ENCODE data around the gene ISCU.

DNA sequence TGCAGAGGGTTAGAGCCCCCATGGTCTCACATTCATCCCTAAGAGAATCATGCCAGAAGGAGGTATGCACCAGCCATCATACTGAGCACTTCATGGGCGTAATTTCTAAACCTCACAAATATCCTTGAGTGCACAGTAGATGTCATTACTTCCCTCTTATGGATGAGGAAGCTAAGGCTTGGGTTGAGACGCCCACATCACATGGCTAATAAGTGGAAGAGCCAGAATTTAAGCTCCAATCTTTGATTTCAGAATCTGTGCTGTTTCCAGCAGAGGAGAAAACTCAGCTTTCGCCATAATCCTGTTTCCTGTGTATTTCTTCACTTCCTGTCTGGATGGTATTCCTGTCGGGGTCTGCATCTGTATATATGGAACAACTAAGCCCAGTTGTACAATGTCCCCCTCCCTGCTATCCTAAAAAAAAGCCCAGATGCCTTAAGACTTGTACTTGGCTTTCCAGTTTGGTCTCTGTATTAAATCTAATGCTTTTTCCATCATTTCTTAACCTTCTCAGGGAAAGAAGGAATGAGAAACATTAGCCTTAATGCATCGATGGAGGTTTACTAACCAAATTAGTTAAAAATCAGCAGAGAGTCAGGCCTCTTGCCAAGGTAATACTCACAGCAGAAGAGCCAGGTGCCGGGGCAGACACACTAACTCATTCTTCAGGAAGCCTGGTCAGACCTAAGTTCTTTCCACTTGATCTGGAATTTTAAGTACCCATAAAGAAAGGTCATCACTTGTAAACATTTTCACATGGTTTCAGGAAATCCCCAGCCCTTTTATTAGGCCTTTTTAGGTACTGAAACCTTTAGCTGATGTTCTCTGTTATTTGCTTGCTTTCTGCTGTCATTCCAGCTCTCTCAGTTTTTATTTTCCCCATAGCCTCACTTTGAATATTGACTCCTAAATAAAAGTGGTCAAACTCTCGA, 5.3 kb downstream of the ISCU start:
- TF ChIP-seq, protein P1, sequence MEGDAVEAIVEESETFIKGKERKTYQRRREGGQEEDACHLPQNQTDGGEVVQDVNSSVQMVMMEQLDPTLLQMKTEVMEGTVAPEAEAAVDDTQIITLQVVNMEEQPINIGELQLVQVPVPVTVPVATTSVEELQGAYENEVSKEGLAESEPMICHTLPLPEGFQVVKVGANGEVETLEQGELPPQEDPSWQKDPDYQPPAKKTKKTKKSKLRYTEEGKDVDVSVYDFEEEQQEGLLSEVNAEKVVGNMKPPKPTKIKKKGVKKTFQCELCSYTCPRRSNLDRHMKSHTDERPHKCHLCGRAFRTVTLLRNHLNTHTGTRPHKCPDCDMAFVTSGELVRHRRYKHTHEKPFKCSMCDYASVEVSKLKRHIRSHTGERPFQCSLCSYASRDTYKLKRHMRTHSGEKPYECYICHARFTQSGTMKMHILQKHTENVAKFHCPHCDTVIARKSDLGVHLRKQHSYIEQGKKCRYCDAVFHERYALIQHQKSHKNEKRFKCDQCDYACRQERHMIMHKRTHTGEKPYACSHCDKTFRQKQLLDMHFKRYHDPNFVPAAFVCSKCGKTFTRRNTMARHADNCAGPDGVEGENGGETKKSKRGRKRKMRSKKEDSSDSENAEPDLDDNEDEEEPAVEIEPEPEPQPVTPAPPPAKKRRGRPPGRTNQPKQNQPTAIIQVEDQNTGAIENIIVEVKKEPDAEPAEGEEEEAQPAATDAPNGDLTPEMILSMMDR (IDR thresholded peaks at IDR 0.05), result no peak
- TF ChIP-seq POLR2A (IDR thresholded peaks at IDR 0.05) (no peak), EP300 (IDR thresholded peaks at IDR 0.05; ENCODE audit: low read depth) (no peak)
